Measurements from ENCODE around the gene GALNT9. TPM values are rescaled to one million over a fixed set of nuclear protein-coding genes. Genes with fewer than 3 reads are reported as not detected.

GALNT9 gene
- total RNA-seq, 1 experiment from 2014 or later = 0.44 TPM

GRCh38 chr12:132199101-132199500 is 130.3 kb downstream of the GALNT9 start:
- Histone ChIP-seq H3K79me2 (ENCODE audit: low read length) (no peaks in the 10 kb centered on the region), H3K9me2 (replicated peaks; ENCODE audit: low read length) (no peaks in the 10 kb centered on the region), H3K9me3 (ENCODE audit: low read length) (no peaks in the 10 kb centered on the region), H2AFZ (ENCODE audit: low read length) (no peak overlapping the region), H3K27ac (ENCODE audit: low read length) (no peak overlapping the region), H3K36me3 (ENCODE audit: low read depth, low read length) (no peaks in the 10 kb centered on the region), H3F3A (ENCODE audit: low read length, unreplicated experiment) (no peaks in the 10 kb centered on the region), H3K4me3 (ENCODE audit: low read length) (no peak overlapping the region), H3K9ac (ENCODE audit: low read length) (no peak overlapping the region), H3K4me2 (ENCODE audit: low read length) (no peak overlapping the region), H3K27me3 (ENCODE audit: low read length) (peaks cover 15% of the 10 kb centered on the region), H4K20me1 (ENCODE audit: low read length) (no peaks in the 10 kb centered on the region), H3K4me1 (ENCODE audit: insufficient read depth, low read length) (no peaks in the 10 kb centered on the region)
- intact Hi-C loops (cut with micrococcal nuclease) = no loop called here
- ChIA-PET POLR2A (ENCODE audit: unreplicated experiment) (no interaction called here), CTCF (no interaction called here)
- no TSS peak for BruUV-seq (replicated peaks)
- TF ChIP-seq, protein P1, sequence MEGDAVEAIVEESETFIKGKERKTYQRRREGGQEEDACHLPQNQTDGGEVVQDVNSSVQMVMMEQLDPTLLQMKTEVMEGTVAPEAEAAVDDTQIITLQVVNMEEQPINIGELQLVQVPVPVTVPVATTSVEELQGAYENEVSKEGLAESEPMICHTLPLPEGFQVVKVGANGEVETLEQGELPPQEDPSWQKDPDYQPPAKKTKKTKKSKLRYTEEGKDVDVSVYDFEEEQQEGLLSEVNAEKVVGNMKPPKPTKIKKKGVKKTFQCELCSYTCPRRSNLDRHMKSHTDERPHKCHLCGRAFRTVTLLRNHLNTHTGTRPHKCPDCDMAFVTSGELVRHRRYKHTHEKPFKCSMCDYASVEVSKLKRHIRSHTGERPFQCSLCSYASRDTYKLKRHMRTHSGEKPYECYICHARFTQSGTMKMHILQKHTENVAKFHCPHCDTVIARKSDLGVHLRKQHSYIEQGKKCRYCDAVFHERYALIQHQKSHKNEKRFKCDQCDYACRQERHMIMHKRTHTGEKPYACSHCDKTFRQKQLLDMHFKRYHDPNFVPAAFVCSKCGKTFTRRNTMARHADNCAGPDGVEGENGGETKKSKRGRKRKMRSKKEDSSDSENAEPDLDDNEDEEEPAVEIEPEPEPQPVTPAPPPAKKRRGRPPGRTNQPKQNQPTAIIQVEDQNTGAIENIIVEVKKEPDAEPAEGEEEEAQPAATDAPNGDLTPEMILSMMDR (conservative IDR thresholded peaks at IDR 0.05; ENCODE audit: low read depth, low read length) = no peak
- TF ChIP-seq EZH2phosphoT487 (IDR thresholded peaks at IDR 0.05; ENCODE audit: borderline replicate concordance, low read length) (no peak), EZH2 (IDR thresholded peaks at IDR 0.05; ENCODE audit: low read length, unreplicated experiment) (no peak)
- no peak for DNase-seq
- ATAC-seq = no peak

GRCh38 chr12:132197581-132198354 is 131.6 kb downstream of the GALNT9 start:
- ChIA-PET CTCF (no interaction called here), POLR2A (ENCODE audit: unreplicated experiment) (no interaction called here)
- Histone ChIP-seq H4K20me1 (ENCODE audit: low read length) (no peaks in the 10 kb centered on the region), H3F3A (ENCODE audit: low read length, unreplicated experiment) (no peaks in the 10 kb centered on the region), H3K4me2 (ENCODE audit: low read length) (no peak overlapping the region), H3K9me3 (ENCODE audit: low read length) (no peaks in the 10 kb centered on the region), H3K9me2 (replicated peaks; ENCODE audit: low read length) (no peaks in the 10 kb centered on the region), H3K27me3 (ENCODE audit: low read length) (peaks cover 1% of the 10 kb centered on the region), H3K4me1 (ENCODE audit: insufficient read depth, low read length) (no peaks in the 10 kb centered on the region), H3K4me3 (ENCODE audit: low read length) (no peak overlapping the region), H3K9ac (ENCODE audit: low read length) (no peak overlapping the region), H3K36me3 (ENCODE audit: low read depth, low read length) (no peaks in the 10 kb centered on the region), H3K27ac (ENCODE audit: low read length) (no peak overlapping the region), H2AFZ (ENCODE audit: low read length) (no peak overlapping the region), H3K79me2 (ENCODE audit: low read length) (no peaks in the 10 kb centered on the region)
- no peak for DNase-seq
- intact Hi-C loops (cut with micrococcal nuclease) = no loop called here
- BruUV-seq (replicated peaks) = no TSS peak
- TF ChIP-seq, protein P1 (conservative IDR thresholded peaks at IDR 0.05; ENCODE audit: low read depth, low read length) = no peak
- TF ChIP-seq EZH2phosphoT487 (IDR thresholded peaks at IDR 0.05; ENCODE audit: borderline replicate concordance, low read length) = no peak
- no peak for TF ChIP-seq EZH2 (IDR thresholded peaks at IDR 0.05; ENCODE audit: low read length, unreplicated experiment)
- ATAC-seq = no peak

- DNase-seq = no peak
- Histone ChIP-seq H3K9me3 (ENCODE audit: low read length) (no peaks in the 10 kb centered on the region), H3K36me3 (ENCODE audit: low read depth, low read length) (no peaks in the 10 kb centered on the region), H3K4me2 (ENCODE audit: low read length) (no peak overlapping the region), H3K27ac (ENCODE audit: low read length) (no peak overlapping the region), H3K4me3 (ENCODE audit: low read length) (no peak overlapping the region), H3F3A (ENCODE audit: low read length, unreplicated experiment) (no peaks in the 10 kb centered on the region), H3K27me3 (ENCODE audit: low read length) (no peaks in the 10 kb centered on the region), H2AFZ (ENCODE audit: low read length) (no peak overlapping the region), H3K9me2 (replicated peaks; ENCODE audit: low read length) (no peaks in the 10 kb centered on the region), H3K9ac (ENCODE audit: low read length) (no peak overlapping the region), H3K4me1 (ENCODE audit: insufficient read depth, low read length) (no peaks in the 10 kb centered on the region), H4K20me1 (ENCODE audit: low read length) (no peaks in the 10 kb centered on the region), H3K79me2 (ENCODE audit: low read length) (no peaks in the 10 kb centered on the region)
- TF ChIP-seq, protein P1 (conservative IDR thresholded peaks at IDR 0.05; ENCODE audit: low read depth, low read length) = no peak
- no peak for TF ChIP-seq EZH2 (IDR thresholded peaks at IDR 0.05; ENCODE audit: low read length, unreplicated experiment)
- no peak for TF ChIP-seq EZH2phosphoT487 (IDR thresholded peaks at IDR 0.05; ENCODE audit: borderline replicate concordance, low read length)
- no TSS peak for BruUV-seq (replicated peaks)
- ChIA-PET CTCF (no interaction called here), POLR2A (ENCODE audit: unreplicated experiment) (no interaction called here)
- intact Hi-C loops (cut with micrococcal nuclease) = no loop called here
- no peak for ATAC-seq
Measured at GRCh38 chr12:132196873-132197390, 132.5 kb downstream of the GALNT9 start.
